IPS-NIHi11 (cell line): Measurements from ENCODE around the gene SLC39A10.
A peak's percentile ranks its signal among the peaks of the same experiment; 100 is the strongest.
"Not testable (repeated sequence)": the region's sequence is repeated elsewhere in the genome, so short reads cannot be mapped to it uniquely, and the experiment has no call there.

Source experiments
- DNase-seq: peaks from one replicate; pipeline ENCODE4 v3.0.0; 2012; ENCODE audit warnings: mixed read lengths, low spot score

Gene SLC39A10

DNA sequence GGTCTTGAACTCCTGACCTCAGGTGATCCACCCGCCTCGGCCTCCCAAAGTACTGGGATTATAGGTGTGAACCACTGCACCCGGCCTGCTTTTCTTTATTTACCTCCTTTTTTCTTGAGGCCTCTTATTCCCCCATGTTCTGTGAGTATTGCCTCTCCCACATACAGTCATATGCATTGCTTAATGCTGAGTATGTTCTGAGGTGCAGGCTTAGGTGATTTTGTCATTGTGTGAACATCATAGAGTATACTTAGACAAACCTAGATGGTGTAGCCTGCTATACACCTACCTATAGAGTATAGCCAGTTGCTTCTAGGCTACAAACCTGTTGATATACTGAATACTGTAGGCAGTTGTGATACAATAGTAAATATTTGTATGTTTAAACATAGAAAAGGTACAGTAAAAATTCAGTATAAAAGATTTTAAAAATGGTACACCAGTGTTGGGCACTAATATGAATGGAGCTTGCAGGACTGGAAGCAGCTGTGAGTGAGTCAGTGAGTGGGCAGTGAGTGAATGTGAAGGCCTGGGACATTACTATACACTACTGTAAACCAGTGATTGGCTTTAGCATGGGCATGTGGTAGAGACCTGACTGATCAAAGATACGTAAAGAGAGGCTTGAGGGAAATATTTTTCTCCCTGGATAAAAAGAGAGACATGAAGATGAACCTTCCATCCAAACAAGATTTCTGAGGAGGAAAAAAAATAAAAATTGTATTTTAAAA is 17.6 kb downstream of the SLC39A10 start:
- no peak for DNase-seq

DNA sequence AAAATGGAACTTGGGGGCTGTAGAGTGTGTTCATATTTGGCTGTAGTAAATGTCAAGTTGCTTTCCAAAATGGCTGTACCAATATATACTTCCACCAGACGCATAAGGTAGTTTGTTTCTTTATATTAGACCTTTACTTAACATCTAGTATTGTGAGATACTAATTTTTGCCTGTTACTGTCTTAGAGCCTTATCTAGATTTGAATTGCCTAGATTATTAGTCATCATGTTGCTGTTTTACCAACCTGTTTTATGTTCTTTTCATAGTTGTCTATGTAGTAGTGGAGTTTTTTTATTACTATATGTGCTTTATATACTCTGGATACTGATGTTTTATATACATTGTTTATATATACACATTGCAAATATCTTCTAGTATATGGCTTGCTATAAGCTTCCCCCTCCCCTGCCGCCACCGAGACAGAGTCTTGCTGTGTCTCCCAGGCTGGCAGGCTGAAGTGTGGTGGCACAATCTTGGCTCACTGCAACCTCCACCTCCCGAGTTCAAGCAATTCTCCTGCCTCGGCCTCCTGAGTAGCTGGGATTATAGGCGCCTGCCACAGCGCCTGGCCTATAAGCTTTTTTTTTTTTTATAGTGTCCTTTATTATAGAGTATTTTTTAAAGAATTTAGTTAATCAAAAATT is 18.9 kb downstream of the SLC39A10 start:
- DNase-seq: no peak

DNA sequence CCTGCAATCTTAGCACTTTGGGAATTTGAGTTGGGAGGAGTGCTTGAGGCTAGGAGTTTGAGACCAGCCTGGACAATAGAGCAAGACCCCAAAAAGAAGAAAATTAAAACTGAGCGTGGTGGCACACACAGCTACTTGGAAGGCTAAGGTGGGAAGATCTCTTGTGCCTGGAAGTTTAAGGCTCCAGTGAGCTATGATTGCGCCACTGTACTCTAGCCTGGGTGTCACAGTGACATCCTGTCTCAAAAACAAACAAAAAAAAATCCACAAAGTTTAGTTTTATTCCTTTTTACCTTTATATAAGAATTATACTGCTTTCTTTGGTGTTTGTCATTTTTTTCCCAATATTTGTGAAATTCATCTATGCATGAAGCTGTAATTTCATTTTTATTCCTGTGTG is 20.3 kb downstream of the SLC39A10 start:
- no peak for DNase-seq

GRCh38 chr2:195677884-195678283 is 20.9 kb downstream of the SLC39A10 start:
- no peak for DNase-seq

- DNase-seq: no peak
Measured at GRCh38 chr2:195682077-195682476, 25.1 kb downstream of the SLC39A10 start.

GRCh38 chr2:195683174-195683573 is 26.1 kb downstream of the SLC39A10 start:
- DNase-seq: no peak

GRCh38 chr2:195686564-195686963 is 29.5 kb downstream of the SLC39A10 start:
- DNase-seq: no peak

DNA sequence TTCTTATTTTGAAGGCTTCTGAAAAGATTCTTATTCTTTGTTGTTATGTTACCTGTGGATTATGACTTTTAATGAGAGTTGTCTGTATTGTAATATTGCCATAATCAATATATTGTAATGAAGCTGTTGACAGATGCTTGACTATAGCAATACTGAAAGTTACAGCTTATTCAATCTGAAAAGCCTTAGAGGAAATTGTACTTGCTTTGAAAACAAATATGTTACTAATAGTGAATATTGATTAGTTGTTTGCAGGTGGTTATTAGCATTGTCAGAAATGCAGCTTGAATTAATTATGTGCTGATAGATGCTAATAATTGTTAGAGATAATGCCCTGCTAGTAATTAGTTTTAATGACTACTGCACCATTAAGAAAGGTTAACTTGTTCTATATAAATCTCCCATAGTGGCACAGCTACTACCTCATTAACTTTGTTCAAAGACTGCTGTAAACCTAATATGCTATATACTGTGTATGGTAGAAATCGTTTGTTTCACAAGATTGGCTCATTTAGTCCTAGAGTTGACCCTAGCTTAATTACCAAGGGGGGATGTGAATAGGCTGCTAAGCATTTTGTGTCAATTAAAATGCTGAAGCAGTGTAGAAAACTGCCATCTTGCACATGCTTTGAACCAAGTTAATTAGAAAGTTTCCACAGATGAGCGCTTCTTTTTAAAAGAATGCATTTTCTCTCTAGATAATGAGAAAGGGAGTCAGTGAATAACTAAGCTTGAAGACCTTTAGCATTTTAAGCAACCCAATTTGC is 30.5 kb downstream of the SLC39A10 start:
- no peak for DNase-seq

DNA sequence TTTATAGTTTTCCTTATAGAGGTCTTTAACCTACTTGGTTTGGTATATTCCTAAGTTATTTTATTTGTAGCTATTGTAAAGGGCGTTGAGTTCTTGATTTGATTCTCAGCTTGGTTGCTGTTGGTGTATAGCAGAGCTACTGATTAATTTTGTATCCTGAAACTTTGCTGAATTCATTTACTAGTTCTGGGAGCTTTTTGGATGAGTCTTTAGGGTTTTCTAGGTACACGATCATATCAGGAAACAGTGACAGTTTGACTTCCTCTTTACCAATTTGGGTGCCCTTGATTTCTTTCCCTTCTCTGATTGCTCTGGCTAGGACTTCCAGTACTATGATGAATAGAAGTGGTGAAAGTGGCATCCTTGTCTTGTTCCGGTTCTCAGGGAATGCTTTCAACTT is 35.5 kb downstream of the SLC39A10 start:
- not testable (repeated sequence) for DNase-seq

DNA sequence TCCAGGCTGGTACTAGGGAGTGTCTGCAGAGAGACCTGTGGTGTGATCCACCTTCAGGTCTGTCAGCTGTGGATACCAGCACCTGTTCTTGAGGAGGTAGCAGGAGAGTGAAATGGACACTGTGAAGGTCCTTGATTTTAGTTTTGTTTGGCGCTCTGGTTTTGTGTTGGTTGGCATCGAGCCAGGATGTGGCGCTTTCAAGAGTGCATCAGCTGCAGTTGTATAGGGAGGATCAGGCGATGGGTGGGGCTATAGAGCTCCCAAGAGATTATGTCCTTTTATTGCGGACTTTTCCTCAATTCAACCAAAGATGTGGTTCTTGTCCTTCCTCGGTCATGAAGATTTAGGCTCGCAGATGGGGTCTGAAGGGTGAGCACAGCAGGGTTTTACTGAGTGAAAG is 37.5 kb downstream of the SLC39A10 start:
- no peak for DNase-seq

DNA sequence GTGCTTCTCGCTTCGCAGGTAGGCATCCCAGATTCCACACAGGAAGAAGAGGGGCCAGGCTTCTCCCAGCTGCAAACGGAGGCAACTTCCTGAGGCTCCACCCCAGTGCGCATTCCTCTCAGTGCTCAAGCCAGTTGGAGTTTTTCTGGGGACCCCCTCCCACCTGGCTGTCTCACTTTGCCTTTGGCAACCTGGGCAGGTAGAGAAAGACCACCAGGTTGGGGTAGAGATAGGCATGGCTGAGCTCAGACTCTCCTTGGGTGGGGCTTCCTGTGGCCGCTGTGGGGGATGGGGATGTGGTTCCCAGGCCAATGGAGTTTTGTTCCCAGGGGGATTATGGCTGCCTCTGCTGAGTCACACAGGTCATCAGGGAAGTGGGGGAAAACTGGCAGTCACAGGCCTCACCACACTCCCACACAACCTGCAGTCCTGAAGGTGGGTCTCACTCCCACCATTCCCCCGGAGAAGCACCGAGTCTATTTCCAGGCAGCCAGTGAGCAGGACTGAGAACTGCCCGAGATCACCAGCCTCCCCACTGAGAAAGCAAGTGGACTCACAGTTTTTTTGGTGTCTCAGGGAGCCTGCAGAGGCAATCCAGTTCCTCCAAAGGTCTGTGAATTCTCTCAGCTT is 38.1 kb downstream of the SLC39A10 start:
- DNase-seq: no peak

- no peak for DNase-seq
Measured at GRCh38 chr2:195696012-195696411, 39.0 kb downstream of the SLC39A10 start.

GRCh38 chr2:195697681-195698220 is 40.7 kb downstream of the SLC39A10 start:
- DNase-seq: no peak

- no peak for DNase-seq
Measured at GRCh38 chr2:195700480-195700879, 43.5 kb downstream of the SLC39A10 start.

DNA sequence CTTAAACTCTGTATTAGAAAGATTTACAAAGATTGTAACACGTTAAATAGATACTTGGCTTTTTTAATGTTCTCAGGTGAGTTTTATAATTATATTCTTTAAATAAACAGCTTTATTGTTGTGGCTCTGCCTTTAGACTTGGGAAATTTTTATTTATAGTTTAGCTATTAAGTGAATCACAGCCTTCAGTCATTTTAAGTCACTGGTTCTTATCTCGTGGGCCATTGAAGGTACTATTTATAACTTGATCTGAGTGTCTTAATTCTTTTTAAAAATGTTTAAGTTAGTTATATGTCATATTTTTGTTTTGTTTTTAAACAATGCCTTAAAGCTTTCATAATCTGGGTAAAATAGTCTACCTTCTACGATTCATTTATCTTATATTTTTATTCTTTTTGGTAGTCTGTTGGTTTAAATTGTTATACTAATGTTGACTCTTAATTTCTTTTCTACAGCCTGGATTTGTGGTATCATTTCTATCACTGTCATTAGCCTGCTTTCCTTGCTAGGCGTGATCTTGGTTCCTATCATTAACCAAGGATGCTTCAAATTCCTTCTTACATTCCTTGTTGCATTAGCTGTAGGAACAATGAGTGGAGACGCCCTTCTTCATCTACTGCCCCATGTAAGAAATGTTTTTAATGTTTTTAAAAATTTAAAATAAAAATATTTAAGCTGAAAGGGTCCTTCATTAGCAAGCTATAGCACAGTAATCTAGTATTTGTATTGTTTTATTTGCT is 49.3 kb downstream of the SLC39A10 start:
- peak; percentile 19 for DNase-seq

DNA sequence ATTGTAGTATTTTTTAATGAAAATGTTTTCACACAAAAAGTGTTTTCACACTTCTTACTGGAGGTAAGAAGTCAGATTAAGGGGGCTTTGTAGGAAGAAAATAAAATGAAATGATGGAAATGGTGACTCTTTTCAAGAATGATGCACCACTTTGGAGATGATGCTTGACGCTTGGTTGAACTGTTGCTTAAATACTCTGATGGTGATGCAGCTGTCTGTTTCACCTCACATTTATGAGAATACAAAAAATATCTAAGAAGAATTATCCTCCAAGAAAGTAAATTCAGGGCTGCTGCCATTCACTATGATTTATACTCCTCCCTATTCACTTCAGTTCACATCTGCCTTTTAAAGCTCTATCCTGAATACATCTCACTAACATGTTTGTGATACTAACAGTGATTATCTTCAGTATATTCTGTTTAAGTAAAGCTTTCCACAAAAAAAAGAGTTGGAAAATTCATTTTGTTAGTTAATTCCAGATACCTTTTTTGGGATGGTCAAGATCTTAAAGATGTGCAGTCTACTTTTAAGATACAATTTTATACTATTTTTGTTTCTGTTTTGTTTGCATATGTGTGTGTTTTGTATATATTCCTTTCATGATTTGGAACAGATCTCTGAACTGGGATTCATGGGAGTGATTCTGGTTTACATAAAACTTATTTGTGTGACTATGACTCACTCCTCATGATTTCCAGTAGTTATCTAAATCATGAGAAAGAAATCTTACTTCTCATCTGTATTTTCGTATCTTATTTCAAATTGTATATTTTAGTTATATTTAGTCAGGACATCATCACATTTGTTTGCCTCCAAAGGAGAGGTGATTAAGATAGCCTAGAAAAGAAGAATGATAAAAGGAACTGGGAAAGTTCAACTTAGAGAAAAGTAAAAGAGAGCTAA is 53.1 kb downstream of the SLC39A10 start:
- no peak for DNase-seq

GRCh38 chr2:195711478-195711877 is 54.5 kb downstream of the SLC39A10 start:
- DNase-seq: no peak

DNA sequence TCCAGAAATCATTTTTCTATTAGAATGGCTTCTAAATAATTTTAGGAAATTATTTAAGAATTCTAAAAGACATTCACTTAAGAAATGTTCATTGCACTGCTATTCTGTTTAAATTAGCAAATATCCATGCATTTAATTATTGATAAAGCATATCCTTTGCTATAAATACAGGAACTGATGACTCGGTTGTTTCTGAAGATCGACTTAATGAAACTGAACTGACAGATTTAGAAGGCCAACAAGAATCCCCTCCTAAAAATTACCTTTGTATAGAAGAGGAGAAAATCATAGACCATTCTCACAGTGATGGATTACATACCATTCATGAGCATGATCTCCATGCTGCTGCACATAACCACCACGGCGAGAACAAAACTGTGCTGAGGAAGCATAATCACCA is 59.4 kb downstream of the SLC39A10 start:
- no peak for DNase-seq

DNA sequence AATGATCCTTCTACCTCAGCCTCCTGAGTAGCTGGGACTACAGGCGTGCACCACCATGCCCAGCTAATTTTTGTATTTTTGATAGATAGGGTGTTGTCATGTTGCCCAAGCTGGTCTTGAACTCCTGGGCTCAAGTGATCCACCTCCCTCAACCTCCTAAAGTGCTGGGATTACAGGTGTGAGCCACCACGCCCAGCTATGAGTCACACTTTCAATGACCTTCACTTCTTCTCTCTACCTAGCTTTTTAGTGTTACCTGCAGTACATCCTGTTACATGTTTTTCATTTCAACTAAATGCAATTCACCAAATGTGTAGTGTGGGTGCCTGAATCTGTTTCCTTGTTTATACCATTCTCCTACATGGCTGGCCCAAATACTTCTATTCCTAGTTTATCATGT is 64.0 kb downstream of the SLC39A10 start:
- DNase-seq: no peak

GRCh38 chr2:195722075-195722474 is 65.0 kb downstream of the SLC39A10 start:
- DNase-seq: no peak

DNA sequence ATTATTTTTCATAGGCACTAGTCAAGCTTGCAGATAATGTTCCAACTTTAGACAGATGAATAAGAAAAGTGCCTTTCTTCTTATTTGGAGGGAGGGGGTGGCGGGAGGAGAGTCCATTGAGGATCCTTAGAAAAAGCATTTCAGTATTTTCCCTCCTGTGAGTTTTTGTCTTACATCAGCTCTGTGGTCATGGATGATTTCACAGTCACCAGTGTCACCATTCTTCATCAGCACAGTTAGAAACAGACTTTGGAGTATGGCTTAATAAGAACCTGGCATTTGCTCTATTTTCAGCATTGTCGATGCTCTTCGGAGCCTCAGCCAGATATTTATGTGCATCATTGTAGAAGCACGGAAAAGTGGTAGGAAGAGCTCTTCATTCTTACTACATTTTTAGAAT is 70.1 kb downstream of the SLC39A10 start:
- no peak for DNase-seq
